Suprapubic skin (tissue), 3 donors: ENCODE data around the gene TNIK.

Experiments
- CTCF ChIP-seq, 2 donors: fragments of 200-600 bp in 1 of 2; fragments of 450-650 bp in 1 of 2; sonication (generic) in 1 of 2; IDR thresholded peaks; one replicate each; pipeline ENCODE4 v1.5.1; 2016 to 2019; ENCODE audit warnings: antibody characterized with exemption in 2 of 2, mild to moderate bottlenecking in 1 of 2, moderate library complexity in 1 of 2
- EP300 ChIP-seq: sonication (generic); formaldehyde crosslinking; IDR thresholded peaks from one replicate; pipeline ENCODE4 v1.6.1; 2017; ENCODE audit warnings: antibody characterized with exemption
- POLR2A ChIP-seq, 2 donors: fragments of 450-650 bp; IDR thresholded peaks; one replicate each; pipeline ENCODE4 v1.6.1; 2017; ENCODE audit warnings: antibody characterized with exemption in 2 of 2, mild to moderate bottlenecking in 2 of 2, moderate library complexity in 2 of 2

- TF ChIP-seq CTCF (IDR thresholded peaks at IDR 0.05), result no peak
- no peak for TF ChIP-seq POLR2A (IDR thresholded peaks at IDR 0.05)
- no peak for TF ChIP-seq EP300
These were observed 94.7 kb downstream of the TNIK start for GRCh38 chr3:171365489-171365888.
